Astrocyte (in vitro differentiated cells and primary cell): ENCODE data around the gene SLC22A4. TPM values are rescaled to one million over a fixed set of nuclear protein-coding genes. Genes with fewer than 3 reads are reported as not detected.

Experiments used
- DNase-seq: peaks from one replicate; pipeline ENCODE4 v3.0.0-alpha.2; 2010; ENCODE audit warnings: low read depth
- FAIRE-seq: peaks from 2 replicates; lab custom pipeline; 2011; peaks lifted over from hg19 to GRCh38; lab: Jason Lieb, UNC
- H2AFZ ChIP-seq: 2 replicates; pipeline ENCODE4 v1.6.0; 2012; ENCODE audit warnings: low read depth, low read length, inconsistent platforms
- H3K27ac ChIP-seq: 2 replicates; pipeline ENCODE4 v1.5.1; 2011; ENCODE audit warnings: low read depth, low read length, inconsistent platforms
- H3K27me3 ChIP-seq: 2 replicates; pipeline ENCODE4 v1.6.0; 2011; ENCODE audit warnings: low read length, inconsistent platforms; ENCODE audit not compliant: insufficient read depth
- H3K36me3 ChIP-seq: 2 replicates; pipeline ENCODE4 v1.5.1; 2011; ENCODE audit warnings: low read length, inconsistent platforms; ENCODE audit not compliant: insufficient read depth
- H3K4me1 ChIP-seq: 2 replicates; pipeline ENCODE4 v1.5.1; 2011; ENCODE audit warnings: low read length, inconsistent platforms; ENCODE audit not compliant: insufficient read depth
- H3K4me2 ChIP-seq: 2 replicates; pipeline ENCODE4 v1.6.0; 2012; ENCODE audit warnings: low read length, inconsistent platforms
- H3K4me3 ChIP-seq: 2 replicates; pipeline ENCODE4 v1.5.1; 2011; ENCODE audit warnings: low read depth, mild to moderate bottlenecking, low read length, inconsistent platforms; ENCODE audit not compliant: insufficient read depth
- H3K79me2 ChIP-seq: 2 replicates; pipeline ENCODE4 v1.6.0; 2012; ENCODE audit warnings: mild to moderate bottlenecking, low read length, inconsistent platforms; ENCODE audit not compliant: insufficient read depth
- H3K9ac ChIP-seq: 2 replicates; pipeline ENCODE4 v1.6.0; 2012; ENCODE audit warnings: mild to moderate bottlenecking, low read length, inconsistent platforms
- H3K9me3 ChIP-seq: 2 replicates; pipeline ENCODE4 v1.5.1; 2012; ENCODE audit warnings: low read depth, mild to moderate bottlenecking, low read length, inconsistent platforms; ENCODE audit not compliant: insufficient read depth
- H4K20me1 ChIP-seq: 2 replicates; pipeline ENCODE4 v1.6.0; 2012; ENCODE audit warnings: low read length, inconsistent platforms; ENCODE audit not compliant: insufficient read depth
- H3K27ac Mint-ChIP-seq: one replicate; pipeline ENCODE4 v1.8.0; 2021; ENCODE audit warnings: mild to moderate bottlenecking, mixed read lengths; ENCODE audit not compliant: unreplicated experiment
- H3K27me3 Mint-ChIP-seq: one replicate; pipeline ENCODE4 v1.8.0; 2021; ENCODE audit warnings: low read depth, mixed read lengths; ENCODE audit not compliant: unreplicated experiment
- H3K36me3 Mint-ChIP-seq: one replicate; pipeline ENCODE4 v1.8.0; 2021; ENCODE audit warnings: low read depth, mixed read lengths; ENCODE audit not compliant: unreplicated experiment
- H3K4me1 Mint-ChIP-seq: one replicate; pipeline ENCODE4 v1.8.0; 2021; ENCODE audit warnings: low read depth, mixed read lengths; ENCODE audit not compliant: unreplicated experiment
- H3K4me3 Mint-ChIP-seq: one replicate; pipeline ENCODE4 v1.8.0; 2021; ENCODE audit warnings: mild to moderate bottlenecking, moderate library complexity, mixed read lengths; ENCODE audit not compliant: unreplicated experiment
- H3K9me3 Mint-ChIP-seq: one replicate; pipeline ENCODE4 v1.8.0; 2021; ENCODE audit warnings: mild to moderate bottlenecking, mixed read lengths; ENCODE audit not compliant: unreplicated experiment
- EZH2 ChIP-seq: IDR thresholded peaks from 2 replicates; pipeline ENCODE4 v1.6.1; 2012; ENCODE audit warnings: mild to moderate bottlenecking, low read length, inconsistent platforms; ENCODE audit not compliant: insufficient read depth
- total RNA-seq: library from RNA; stranded (reverse); gene quantifications from 2 replicates; pipeline ENCODE4 v1.2.1, GENCODE V29; 2021
- TF ChIP-seq, protein P1 (sequence below): IDR thresholded peaks from 2 replicates; pipeline ENCODE4 v1.5.1; 2011; ENCODE audit warnings: low read depth, mild to moderate bottlenecking, inconsistent platforms, low read length, moderate library complexity; ENCODE audit not compliant: insufficient read depth

The SLC22A4 gene
- total RNA-seq, 1 donor from 2014 or later: 4.5 TPM

DNA sequence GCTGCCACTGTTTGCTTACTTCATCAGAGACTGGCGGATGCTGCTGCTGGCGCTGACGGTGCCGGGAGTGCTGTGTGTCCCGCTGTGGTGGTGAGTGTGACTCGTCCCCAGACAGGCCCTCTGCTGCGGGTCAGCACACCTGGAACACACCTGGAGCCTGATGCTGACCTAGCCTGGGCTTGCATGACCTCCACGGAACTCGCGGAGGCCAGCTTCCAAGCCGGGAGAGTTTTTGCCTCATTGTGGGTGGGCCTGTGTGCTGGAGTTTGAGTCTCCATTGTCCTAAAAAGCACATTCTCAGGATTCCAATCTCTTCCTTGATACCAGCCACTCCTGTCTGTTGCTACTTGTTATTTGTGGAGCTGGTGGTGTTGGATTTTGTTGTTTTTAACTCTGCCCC is 28.1 kb downstream of the SLC22A4 start:
- Histone ChIP-seq H3K79me2 (no peaks in the 10 kb centered on the region), H3K4me2 (no peak overlapping the region), H3K27ac (no peak overlapping the region), H3K9ac (no peak overlapping the region), H3K4me1 (peaks cover 5% of the 10 kb centered on the region), H4K20me1 (peaks cover 5% of the 10 kb centered on the region), H3K36me3 (peaks cover 2% of the 10 kb centered on the region), H3K9me3 (no peaks in the 10 kb centered on the region), H2AFZ (no peak overlapping the region), H3K4me3 (no peak overlapping the region), H3K27me3 (no peaks in the 10 kb centered on the region)
- H3K36me3 Mint-ChIP-seq: peaks cover 5% of the 10 kb centered on the region
- FAIRE-seq: no peak
- peaks cover 7% of the 10 kb centered on the region for H3K4me1 Mint-ChIP-seq
- H3K27ac Mint-ChIP-seq: peak overlapping the region; percentile 9
- H3K27me3 Mint-ChIP-seq: no peaks in the 10 kb centered on the region
- no peak overlapping the region for H3K4me3 Mint-ChIP-seq
- DNase-seq: no peak
- no peak for TF ChIP-seq EZH2
- H3K9me3 Mint-ChIP-seq: no peaks in the 10 kb centered on the region

DNA sequence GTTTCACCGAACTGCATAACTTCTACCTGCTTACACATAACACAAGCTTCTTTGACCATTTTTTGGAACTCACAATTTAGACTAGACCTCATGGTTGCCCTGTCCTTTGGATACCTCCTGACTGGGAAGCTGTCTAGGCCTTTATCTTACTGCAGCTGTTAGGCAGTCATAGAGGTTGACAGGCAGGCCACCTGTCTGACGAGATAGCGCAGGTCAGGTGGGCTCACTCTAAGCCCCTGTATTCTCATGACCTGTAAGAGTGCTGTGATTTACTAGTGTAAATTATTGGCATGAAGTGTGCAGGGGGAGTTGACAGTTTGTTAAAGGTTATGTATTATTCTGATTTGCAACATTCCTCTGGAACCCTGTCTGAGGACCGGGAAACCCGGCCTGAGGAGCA is 29.0 kb downstream of the SLC22A4 start:
- Histone ChIP-seq H4K20me1 (peaks cover 4% of the 10 kb centered on the region), H3K4me1 (peaks cover 5% of the 10 kb centered on the region), H3K27ac (no peak overlapping the region), H3K4me3 (no peak overlapping the region), H3K79me2 (no peaks in the 10 kb centered on the region), H3K36me3 (peaks cover 2% of the 10 kb centered on the region), H3K4me2 (no peak overlapping the region), H2AFZ (no peak overlapping the region), H3K9ac (no peak overlapping the region), H3K9me3 (no peaks in the 10 kb centered on the region), H3K27me3 (no peaks in the 10 kb centered on the region)
- no peaks in the 10 kb centered on the region for H3K27me3 Mint-ChIP-seq
- H3K4me3 Mint-ChIP-seq: no peak overlapping the region
- peaks cover 4% of the 10 kb centered on the region for H3K36me3 Mint-ChIP-seq
- FAIRE-seq: no peak
- peaks cover 7% of the 10 kb centered on the region for H3K4me1 Mint-ChIP-seq
- no peak overlapping the region for H3K27ac Mint-ChIP-seq
- TF ChIP-seq, protein P1, sequence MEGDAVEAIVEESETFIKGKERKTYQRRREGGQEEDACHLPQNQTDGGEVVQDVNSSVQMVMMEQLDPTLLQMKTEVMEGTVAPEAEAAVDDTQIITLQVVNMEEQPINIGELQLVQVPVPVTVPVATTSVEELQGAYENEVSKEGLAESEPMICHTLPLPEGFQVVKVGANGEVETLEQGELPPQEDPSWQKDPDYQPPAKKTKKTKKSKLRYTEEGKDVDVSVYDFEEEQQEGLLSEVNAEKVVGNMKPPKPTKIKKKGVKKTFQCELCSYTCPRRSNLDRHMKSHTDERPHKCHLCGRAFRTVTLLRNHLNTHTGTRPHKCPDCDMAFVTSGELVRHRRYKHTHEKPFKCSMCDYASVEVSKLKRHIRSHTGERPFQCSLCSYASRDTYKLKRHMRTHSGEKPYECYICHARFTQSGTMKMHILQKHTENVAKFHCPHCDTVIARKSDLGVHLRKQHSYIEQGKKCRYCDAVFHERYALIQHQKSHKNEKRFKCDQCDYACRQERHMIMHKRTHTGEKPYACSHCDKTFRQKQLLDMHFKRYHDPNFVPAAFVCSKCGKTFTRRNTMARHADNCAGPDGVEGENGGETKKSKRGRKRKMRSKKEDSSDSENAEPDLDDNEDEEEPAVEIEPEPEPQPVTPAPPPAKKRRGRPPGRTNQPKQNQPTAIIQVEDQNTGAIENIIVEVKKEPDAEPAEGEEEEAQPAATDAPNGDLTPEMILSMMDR: no peak
- no peak for TF ChIP-seq EZH2
- H3K9me3 Mint-ChIP-seq: no peaks in the 10 kb centered on the region
- no peak for DNase-seq

DNA sequence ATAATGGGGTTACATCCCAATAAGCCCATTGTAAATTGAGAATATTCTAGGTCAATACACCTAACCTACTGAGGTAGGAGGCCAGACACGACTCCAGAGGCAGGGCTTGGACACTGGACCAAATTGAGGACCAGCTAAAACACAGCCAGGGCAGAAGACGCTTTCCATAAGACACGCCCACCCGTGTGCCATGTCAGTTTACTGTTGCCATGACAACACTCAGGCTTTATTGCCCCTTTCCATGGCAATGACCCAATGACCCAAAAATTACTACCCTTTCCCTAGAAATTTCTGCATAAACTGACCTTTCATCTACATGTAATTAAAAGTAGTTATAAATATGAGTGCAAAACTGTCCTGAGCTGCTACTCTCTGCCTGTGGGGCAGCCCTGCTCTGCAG is 31.5 kb downstream of the SLC22A4 start:
- H3K9me3 ChIP-seq: no peaks in the 10 kb centered on the region
- Mint-ChIP-seq H3K27me3 (no peaks in the 10 kb centered on the region), H3K27ac (no peak overlapping the region), H3K4me1 (peaks cover 7% of the 10 kb centered on the region), H3K36me3 (peaks cover 6% of the 10 kb centered on the region), H3K4me3 (no peak overlapping the region), H3K9me3 (no peaks in the 10 kb centered on the region)
- FAIRE-seq (no peak), DNase-seq (no peak)
- H3K4me1 ChIP-seq: no peaks in the 10 kb centered on the region
- peaks cover 2% of the 10 kb centered on the region for H3K36me3 ChIP-seq
- no peak overlapping the region for H3K9ac ChIP-seq
- no peak overlapping the region for H3K4me2 ChIP-seq
- H2AFZ ChIP-seq: no peak overlapping the region
- TF ChIP-seq, protein P1: no peak
- no peak for TF ChIP-seq EZH2
- H4K20me1 ChIP-seq: no peaks in the 10 kb centered on the region
- no peaks in the 10 kb centered on the region for H3K79me2 ChIP-seq
- no peak overlapping the region for H3K4me3 ChIP-seq
- no peaks in the 10 kb centered on the region for H3K27me3 ChIP-seq
- H3K27ac ChIP-seq: no peak overlapping the region
